CD4-positive, alpha-beta T cell treated with Interleukin-4 for 4 hours (primary cell): ENCODE data around the gene METTL13.
"Not testable (repeated sequence)": the region's sequence is repeated elsewhere in the genome, so short reads cannot be mapped to it uniquely, and the experiment has no call there.

Source experiments
- DNase-seq: peaks from one replicate; pipeline ENCODE4 v3.0.0-alpha.2; 2020

Gene METTL13

DNA sequence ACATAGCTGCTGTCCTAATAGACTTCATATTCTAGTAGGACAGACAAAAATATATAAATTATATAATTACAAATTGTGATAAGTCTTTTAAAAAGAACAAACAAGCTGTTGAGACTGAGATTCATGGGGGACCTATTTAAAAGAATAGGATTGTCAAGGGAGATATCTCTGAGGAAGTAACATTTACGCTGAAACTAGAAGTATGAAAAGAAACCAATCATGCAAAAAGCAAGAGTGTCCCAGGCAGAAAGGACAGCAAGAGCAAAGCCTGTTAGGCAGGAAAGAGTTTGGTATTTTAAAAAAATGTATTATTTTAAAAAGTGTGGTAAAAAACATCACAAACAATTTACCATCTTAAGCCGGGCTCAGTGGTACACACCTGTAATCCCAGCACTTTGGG, 9.1 kb upstream of the METTL13 start:
- DNase-seq = no peak

GRCh38 chr1:171780583-171781175, 781 bp upstream of the METTL13 start:
- DNase-seq = no peak

DNA sequence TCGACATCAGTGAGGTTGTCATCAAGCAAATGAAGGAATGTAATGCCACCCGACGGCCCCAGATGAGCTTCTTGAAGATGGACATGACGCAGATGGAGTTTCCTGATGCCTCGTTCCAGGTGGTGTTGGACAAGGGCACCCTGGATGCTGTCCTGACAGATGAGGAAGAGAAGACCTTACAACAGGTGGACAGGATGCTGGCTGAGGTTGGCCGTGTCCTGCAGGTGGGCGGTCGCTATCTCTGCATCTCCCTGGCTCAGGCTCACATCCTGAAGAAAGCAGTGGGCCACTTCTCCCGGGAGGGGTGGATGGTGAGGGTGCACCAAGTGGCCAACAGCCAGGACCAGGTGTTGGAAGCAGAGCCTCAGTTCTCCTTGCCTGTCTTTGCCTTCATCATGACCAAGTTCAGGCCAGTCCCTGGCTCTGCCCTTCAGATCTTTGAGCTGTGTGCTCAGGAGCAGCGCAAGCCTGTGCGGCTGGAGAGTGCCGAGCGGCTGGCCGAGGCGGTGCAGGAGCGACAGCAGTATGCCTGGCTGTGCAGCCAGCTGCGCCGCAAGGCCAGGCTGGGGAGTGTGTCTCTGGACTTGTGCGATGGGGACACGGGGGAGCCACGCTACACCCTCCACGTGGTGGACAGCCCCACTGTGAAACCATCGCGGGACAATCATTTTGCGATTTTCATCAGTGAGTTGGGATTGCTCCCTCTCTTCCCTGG, 2.5 kb downstream of the METTL13 start:
- DNase-seq = no peak

DNA sequence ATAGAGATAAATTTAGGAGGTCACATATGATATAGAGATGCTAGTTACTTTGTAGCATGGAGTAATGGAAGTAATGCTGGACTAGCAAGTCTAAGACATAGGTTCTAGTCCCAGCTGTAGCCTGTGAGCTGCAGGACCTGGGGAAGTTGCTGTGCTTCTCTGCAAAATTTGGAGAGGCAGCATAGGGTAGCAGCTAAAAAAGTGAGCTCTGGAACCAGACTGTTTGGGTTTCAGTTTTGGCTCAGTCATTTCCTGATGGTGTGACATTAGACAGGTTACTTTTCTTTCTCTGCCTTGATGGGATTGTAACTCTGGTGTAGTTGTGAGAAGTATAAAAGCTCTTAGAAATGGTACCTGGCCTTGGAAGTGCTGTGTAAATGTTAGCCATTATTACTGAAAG, 3.3 kb downstream of the METTL13 start:
- no peak for DNase-seq

DNA sequence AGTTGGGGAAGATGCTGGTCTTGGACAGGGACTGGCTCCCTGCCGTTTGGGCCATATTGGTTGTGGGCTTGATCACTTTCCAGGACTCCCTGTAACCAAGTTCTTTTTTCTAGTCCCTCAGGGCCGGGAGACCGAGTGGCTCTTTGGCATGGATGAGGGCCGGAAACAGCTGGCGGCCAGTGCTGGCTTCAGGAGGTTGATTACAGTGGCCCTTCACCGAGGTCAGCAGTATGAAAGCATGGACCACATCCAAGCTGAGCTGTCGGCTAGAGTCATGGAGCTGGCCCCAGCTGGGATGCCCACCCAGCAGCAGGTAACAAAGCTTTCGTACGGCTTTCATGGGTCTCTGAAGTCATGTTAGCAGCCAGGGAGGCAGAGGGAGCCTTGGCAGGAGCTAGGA, 4.3 kb downstream of the METTL13 start:
- no peak for DNase-seq

DNA sequence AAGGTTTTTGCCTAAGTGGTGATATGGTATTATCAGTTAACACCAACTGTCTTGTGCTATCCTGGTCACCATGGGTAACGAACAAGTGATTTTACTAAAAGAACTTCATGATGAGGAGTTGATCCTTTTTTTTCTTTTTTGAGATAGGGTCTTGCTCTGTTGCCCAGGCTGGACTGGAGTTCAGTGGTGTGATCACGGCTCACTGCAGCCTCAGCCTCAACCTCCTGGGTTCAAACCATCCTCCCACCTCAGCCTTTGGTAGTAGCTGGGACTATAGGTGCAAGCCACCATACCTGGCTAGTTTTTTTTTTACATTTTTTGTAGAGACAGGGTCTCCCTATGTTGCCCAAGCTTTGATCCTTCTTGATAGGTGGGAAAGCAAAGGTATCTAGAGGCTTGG, 5.1 kb downstream of the METTL13 start:
- DNase-seq = no peak

- DNase-seq = no peak
Measured at GRCh38 chr1:171787686-171788480, 6.4 kb downstream of the METTL13 start.

- DNase-seq = no peak
Measured at GRCh38 chr1:171788696-171789095, 7.2 kb downstream of the METTL13 start.

DNA sequence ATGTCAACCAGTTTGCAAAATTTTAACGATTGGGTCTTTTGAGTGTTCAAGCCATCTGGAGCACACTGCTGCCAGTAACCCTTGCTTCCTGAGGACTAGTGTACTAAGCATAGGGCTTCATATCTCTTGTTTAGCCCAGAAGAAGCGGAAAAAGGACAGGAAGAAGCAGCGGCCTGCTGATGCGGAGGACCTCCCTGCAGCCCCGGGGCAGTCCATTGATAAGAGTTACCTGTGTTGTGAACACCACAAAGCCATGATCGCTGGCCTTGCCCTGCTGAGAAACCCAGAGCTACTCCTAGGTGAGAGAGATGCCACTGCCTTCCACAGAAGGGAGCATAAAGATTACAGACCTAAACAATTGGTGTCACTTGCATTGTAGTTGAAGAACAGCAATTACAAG, 8.9 kb downstream of the METTL13 start:
- DNase-seq = no peak

- DNase-seq = no peak
Measured at GRCh38 chr1:171792656-171793369, 11.4 kb downstream of the METTL13 start.

GRCh38 chr1:171793636-171794035, 12.2 kb downstream of the METTL13 start:
- DNase-seq = no peak

DNA sequence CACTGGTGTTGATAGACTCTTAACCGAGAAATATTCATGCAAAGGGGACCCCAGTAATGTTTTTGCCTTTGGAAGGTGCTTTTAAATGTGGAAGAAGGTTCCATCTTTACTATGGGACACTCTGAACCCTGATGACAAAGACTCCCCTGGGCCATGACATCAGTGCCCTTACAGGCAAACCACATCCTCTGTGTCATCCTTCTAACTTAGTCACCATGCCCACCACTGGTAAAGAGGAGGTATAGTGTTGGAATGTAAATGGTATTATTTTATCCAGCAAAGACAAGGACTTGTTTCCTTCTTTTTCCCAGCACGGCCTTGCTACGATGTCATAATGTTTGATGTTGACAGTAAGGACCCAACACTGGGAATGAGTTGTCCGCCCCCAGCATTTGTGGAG, 12.6 kb downstream of the METTL13 start:
- peak; percentile 26 for DNase-seq

DNA sequence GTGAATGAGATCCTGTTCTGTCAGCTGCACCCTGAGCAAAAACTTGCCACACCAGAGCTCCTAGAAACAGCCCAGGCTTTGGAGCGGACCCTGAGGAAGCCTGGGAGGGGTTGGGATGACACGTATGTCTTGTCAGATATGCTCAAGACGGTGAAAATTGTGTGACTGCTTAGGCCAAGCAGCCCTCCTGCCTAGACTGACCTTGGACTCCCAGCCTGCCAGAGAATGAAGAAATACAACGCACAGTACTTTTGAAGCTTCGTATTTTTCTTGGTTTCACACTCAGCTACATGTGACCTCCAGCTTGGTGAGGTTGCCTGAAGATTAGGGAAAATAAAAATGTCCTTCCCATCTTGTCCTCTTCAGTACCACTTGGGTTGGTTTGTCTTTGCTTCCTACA, 15.1 kb downstream of the METTL13 start:
- DNase-seq = no peak

DNA sequence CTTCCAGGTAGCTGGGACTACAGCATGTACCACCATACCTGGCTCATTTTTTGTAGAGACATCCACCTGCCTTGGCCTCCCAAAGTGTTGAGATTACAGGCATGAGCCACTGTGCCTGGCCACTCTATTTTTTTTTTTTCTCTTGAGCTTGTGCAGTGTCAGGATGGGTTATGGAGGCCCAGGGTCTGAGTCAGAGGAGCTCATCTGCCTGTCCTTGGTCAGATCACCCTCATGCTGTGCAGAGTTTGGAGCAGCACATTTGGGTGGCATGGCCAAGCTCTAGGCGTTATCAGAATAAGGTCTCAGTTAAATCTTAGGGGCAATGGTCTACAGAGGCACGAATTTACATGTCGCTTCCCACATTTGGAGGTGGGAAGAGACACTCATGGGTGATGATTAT, 16.9 kb downstream of the METTL13 start:
- DNase-seq = no peak

GRCh38 chr1:171798765-171799164, 17.3 kb downstream of the METTL13 start:
- no peak for DNase-seq

GRCh38 chr1:171799166-171799565, 17.7 kb downstream of the METTL13 start:
- DNase-seq = no peak

GRCh38 chr1:171799698-171800097, 18.2 kb downstream of the METTL13 start:
- DNase-seq = not testable (repeated sequence)

- DNase-seq = no peak
Measured at GRCh38 chr1:171800342-171800741, 18.9 kb downstream of the METTL13 start.

- no peak for DNase-seq
Measured at GRCh38 chr1:171800851-171801250, 19.4 kb downstream of the METTL13 start.

- DNase-seq = peak; percentile 39
Measured at GRCh38 chr1:171801487-171801891, 20.0 kb downstream of the METTL13 start.

DNA sequence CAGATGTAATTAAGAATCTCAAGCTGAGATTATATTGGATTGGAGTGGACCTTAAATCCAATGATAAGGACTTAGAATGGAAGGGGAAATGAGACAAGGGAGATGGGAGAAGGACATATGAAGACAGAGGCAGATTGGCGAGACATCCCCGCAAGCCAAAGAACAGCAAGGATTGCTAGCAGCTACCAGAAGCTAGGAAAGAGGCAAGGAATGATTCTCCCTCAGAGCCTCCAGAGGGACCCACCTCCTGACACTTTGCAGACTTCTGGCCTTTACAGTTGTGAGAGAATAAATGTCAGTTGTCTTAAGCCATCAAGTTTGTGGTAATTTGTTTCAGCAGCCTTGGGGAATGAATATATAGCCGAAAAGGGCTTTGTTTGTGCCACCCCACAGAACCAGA, 20.7 kb downstream of the METTL13 start:
- DNase-seq = no peak

DNA sequence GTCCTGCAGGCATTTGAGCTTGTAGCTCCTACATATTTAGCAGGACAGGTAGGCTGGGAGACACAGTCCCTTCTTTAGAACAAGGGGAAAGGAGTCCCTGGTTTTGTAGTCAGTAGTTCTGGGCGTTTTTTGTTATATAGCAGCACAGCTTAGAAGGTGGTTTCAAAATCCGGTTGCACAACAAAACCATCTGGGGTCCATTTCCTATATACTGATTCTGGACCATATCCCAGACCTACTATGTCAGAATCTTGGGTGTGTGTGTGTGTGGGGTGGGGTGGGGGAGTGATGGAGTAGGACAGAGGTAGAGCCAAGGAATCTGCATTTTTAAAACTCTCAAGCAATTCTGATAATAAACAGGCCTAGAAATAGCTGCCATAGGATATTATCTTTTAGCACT, 21.6 kb downstream of the METTL13 start:
- no peak for DNase-seq

- no peak for DNase-seq
Measured at GRCh38 chr1:171803461-171804022, 22.1 kb downstream of the METTL13 start.
